K562 (cell line): ENCODE data around the gene SDK1. TPM values are rescaled to one million over a fixed set of nuclear protein-coding genes. Genes with fewer than 3 reads are reported as not detected.

ENCODE experiments used
- BHLHE40 ChIP-seq: IDR thresholded peaks from 2 replicates; pipeline ENCODE4 v1.6.1; 2011; ENCODE audit warnings: low read length, improper control_type of control experiment
- FOXK2 ChIP-seq, 2 experiments: fragments of 450-650 bp; IDR thresholded peaks in 1 of 2; conservative IDR thresholded peaks in 1 of 2; 2 replicates each; pipeline ENCODE4 v1.6.1; 2016; ENCODE audit warnings: low read depth in 2 of 2, mild to moderate bottlenecking in 1 of 2
- HOMEZ ChIP-seq: fragments of 250-450 bp; sonication (Bioruptor Pico); IDR thresholded peaks from 2 replicates; pipeline ENCODE4 v1.4.0; 2020; ENCODE audit warnings: mild to moderate bottlenecking, moderate library complexity
- L3MBTL2 ChIP-seq: fragments of 450-650 bp; IDR thresholded peaks from 2 replicates; pipeline ENCODE4 v1.6.1; 2016; ENCODE audit warnings: mild to moderate bottlenecking, moderate library complexity
- MXI1 ChIP-seq: IDR thresholded peaks from 2 replicates; pipeline ENCODE4 v1.6.1; 2011; ENCODE audit warnings: low read depth, mild to moderate bottlenecking, improper control_type of control experiment, low read length
- SIN3A ChIP-seq, 2 experiments: fragments of 150-350 bp in 1 of 2; IDR thresholded peaks; 2 replicates each; pipeline ENCODE4 v1.6.1; 2011 to 2016; ENCODE audit warnings: borderline replicate concordance in 2 of 2, low read depth in 2 of 2, low read length in 2 of 2, mild to moderate bottlenecking in 2 of 2, moderate library complexity in 2 of 2; ENCODE audit not compliant: control insufficient read depth in 1 of 2
- ZBTB1 ChIP-seq: sonication (generic); formaldehyde crosslinking; IDR thresholded peaks from 2 replicates; pipeline ENCODE4 v1.8.1; 2023; ENCODE audit warnings: missing genetic modification reagents, low read depth, mild to moderate bottlenecking, borderline replicate concordance
- ZNF280B ChIP-seq: fragments of 250-450 bp; sonication (Bioruptor Pico); IDR thresholded peaks from 2 replicates; pipeline ENCODE4 v1.5.1; 2021; ENCODE audit warnings: mild to moderate bottlenecking
- ZNF318 ChIP-seq, 2 experiments: fragments of 450-650 bp; IDR thresholded peaks; 2 replicates each; pipeline ENCODE4 v1.6.1; 2016; ENCODE audit warnings: mild to moderate bottlenecking in 2 of 2, borderline replicate concordance in 1 of 2, low read depth in 1 of 2, moderate library complexity in 1 of 2
- ZNF592 ChIP-seq: fragments of 450-650 bp; IDR thresholded peaks from 2 replicates; pipeline ENCODE4 v1.6.1; 2017; ENCODE audit warnings: antibody characterized with exemption, mild to moderate bottlenecking
- polyA plus RNA-seq, 8 experiments: library from polyadenylated mRNA; depleted of rRNA in 4 of 8; stranded (reverse) in 5 of 8; unstranded in 3 of 8; fragments of >200 nt; fragmentation: Nextera tagmentation in 2 of 8; fragmentation: Illumina TruSeq in 1 of 8; extraction: Ambion mirVana in 2 of 8; extraction: Trizol in 1 of 8; gene quantifications; 2 replicates each; pipeline versions ENCODE4 v1.2.1 to v1.2.3, GENCODE V29; 2011 to 2014; ENCODE audit warnings: inconsistent platforms in 1 of 8, missing spikeins in 1 of 8
- total RNA-seq, 7 experiments: library from RNA; depleted of rRNA in 6 of 7; stranded (reverse); fragments of >200 nt in 6 of 7; fragmentation: Illumina TruSeq in 2 of 7; extraction: Trizol in 2 of 7; gene quantifications; 2 replicates each; pipeline versions ENCODE4 v1.2.1 to v1.2.3, GENCODE V29; 2011 to 2021; ENCODE audit warnings: low replicate concordance in 1 of 7

SDK1 gene
- total and polyA plus RNA-seq, 9 of the 15 experiments (the other 6 are each of a cell fraction or from before 2014, with no cell fraction given), result 0.16 TPM; not detected in 8

GRCh38 chr7:4181446-4181845 lies 880.4 kb downstream of the SDK1 start (continued):
- TF ChIP-seq ZNF592 (no peak), L3MBTL2 (no peak), ZNF280B (CRISPR knock-in tag) (no peak), BHLHE40 (no peak), MXI1 (no peak), FOXK2 (conservative IDR thresholded peaks at IDR 0.05 in 1 of 2, IDR thresholded peaks at IDR 0.05 in 1 of 2; ENCODE audit: low read depth in 2 of 2) (no peak), ZNF318 (IDR thresholded peaks at IDR 0.05; ENCODE audit: borderline replicate concordance in 1 of 2, low read depth in 1 of 2) (no peak), SIN3A (IDR thresholded peaks at IDR 0.05; ENCODE audit: borderline replicate concordance in 2 of 2, control insufficient read depth in 1 of 2, low read depth in 2 of 2, low read length in 2 of 2) (no peak), HOMEZ (CRISPR knock-in tag) (no peak), ZBTB1 (CRISPR knock-in tag) (no peak)
